Activated T-cell treated with anti-CD3 and anti-CD28 coated beads, Interleukin-2, amount 50 U/mL, for 4 hours (primary cell): ENCODE data around the gene TRERF1. TPM values are rescaled to one million over a fixed set of nuclear protein-coding genes. Genes with fewer than 3 reads are reported as not detected.
"Not testable (repeated sequence)": the region's sequence is repeated elsewhere in the genome, so short reads cannot be mapped to it uniquely, and the experiment has no call there.

ENCODE experiments used
- ATAC-seq, 2 donors: fragments of 200-7000 bp; cut with Tn5 transposase; one replicate each; pipeline ENCODE4 v1.10.0; 2021
- DNase-seq: peaks from one replicate; pipeline ENCODE4 v3.0.0-alpha.2; 2020
- H3K27me3 Mint-ChIP-seq: one replicate; pipeline ENCODE4 v1.8.0; 2021; ENCODE audit warnings: low read depth, mixed read lengths
- H3K36me3 Mint-ChIP-seq: one replicate; pipeline ENCODE4 v1.8.0; 2022; ENCODE audit warnings: mixed read lengths; ENCODE audit not compliant: insufficient read depth
- H3K4me1 Mint-ChIP-seq: one replicate; pipeline ENCODE4 v1.8.0; 2021; ENCODE audit warnings: low read depth, mixed read lengths
- H3K4me3 Mint-ChIP-seq: one replicate; pipeline ENCODE4 v1.8.0; 2021; ENCODE audit warnings: mild to moderate bottlenecking, moderate library complexity, mixed read lengths
- H3K9me3 Mint-ChIP-seq: one replicate; pipeline ENCODE4 v1.8.0; 2021; ENCODE audit warnings: mixed read lengths
- total RNA-seq, 3 donors: library from RNA; stranded (reverse); gene quantifications; one replicate each; pipeline ENCODE4 v1.2.1, GENCODE V29; 2021

Gene TRERF1
- total RNA-seq, 3 donors from 2014 or later: 8.9 to 9.4 (median 9.0) TPM

DNA sequence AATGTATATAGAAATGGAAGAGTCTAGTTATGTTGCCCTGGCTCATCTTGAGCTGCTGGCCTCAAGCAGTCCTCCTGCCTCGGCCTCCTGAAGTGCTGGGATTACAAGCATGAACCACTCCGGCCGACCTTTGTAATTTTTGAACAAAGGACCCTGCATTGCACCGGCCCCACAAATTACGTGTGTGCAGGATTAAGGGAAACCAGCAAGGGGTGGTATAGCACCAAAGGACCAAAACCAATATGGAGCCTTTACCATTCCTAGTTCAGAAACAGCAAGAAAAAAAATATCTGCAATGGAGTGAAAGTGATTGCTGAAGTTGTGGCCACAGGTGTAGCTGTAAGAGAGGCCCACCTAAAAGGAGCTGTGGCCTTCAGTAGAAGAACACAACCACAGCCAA lies 8.2 kb upstream of the TRERF1 start:
- ATAC-seq: no peak

DNA sequence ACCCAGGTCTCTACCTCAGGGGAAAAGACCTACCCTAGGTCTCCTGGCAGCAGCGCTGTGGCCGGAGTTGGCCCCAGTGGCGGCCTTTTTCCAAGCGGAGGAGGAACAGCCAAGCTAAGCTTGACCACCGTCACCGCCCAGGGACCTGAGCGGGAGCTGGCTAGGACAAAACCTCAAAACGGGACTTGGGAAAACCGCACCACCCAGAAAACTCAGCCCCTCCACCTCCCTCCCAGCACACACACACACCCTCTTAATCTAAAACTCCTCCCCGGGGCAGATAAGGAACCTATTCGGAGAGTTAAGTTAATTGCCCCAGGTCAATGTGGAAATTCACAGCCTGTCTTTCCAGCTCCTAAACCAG lies 2.7 kb upstream of the TRERF1 start:
- no peaks in the 10 kb centered on the region for H3K9me3 Mint-ChIP-seq
- H3K4me1 Mint-ChIP-seq: peaks cover 18% of the 10 kb centered on the region
- H3K4me3 Mint-ChIP-seq: peak overlapping the region; percentile 88
- no peaks in the 10 kb centered on the region for H3K27me3 Mint-ChIP-seq
- DNase-seq (no peak), ATAC-seq (no peak)
- H3K36me3 Mint-ChIP-seq: no peaks in the 10 kb centered on the region

More for the DNA sequence above, 8.2 kb upstream of the TRERF1 start:
- no peaks in the 10 kb centered on the region for H3K27me3 Mint-ChIP-seq
- no peak overlapping the region for H3K4me3 Mint-ChIP-seq
- DNase-seq: no peak
- H3K9me3 Mint-ChIP-seq: no peaks in the 10 kb centered on the region
- no peaks in the 10 kb centered on the region for H3K36me3 Mint-ChIP-seq
- no peaks in the 10 kb centered on the region for H3K4me1 Mint-ChIP-seq

DNA sequence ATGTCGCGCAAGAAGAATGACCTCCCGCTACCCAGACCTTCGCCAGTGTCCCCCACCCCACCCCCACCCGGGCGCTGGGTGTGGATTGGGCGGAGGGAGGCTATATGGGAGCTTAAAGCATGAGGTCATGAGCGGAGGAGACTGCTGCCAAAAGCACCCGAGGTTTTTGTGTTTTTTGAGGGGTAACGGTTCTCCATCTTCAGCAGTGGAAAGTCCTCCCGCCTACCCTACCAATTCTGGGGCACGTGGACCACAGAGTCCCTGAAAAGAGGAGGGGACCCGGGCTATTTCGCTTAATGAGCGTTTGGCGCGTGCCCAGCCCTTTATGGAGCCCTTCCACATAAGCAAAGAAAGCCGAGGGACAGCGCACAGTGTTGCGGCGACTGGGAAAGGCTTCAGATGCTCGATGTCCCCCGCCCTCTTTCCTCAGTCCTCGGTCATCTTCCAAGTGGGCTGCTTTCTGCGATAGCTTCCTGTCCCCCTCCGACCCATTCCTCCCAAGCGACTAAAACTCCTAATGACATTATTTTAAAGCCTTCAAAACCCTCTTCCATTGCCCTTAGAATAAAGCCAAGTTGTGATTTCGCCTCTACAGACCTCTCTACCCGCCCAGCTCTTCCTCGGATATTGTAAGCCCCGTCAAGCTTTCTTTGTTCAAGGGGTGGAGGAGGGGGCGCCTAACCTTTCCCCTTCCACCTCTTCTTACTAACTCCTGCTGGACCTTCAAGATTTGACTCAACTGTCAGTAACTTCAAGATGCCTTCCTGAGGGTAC lies 2.1 kb upstream of the TRERF1 start:
- no peak for ATAC-seq
- Mint-ChIP-seq H3K36me3 (no peaks in the 10 kb centered on the region), H3K27me3 (no peaks in the 10 kb centered on the region), H3K4me3 (peak overlapping the region; percentile 88), H3K9me3 (no peaks in the 10 kb centered on the region), H3K4me1 (peaks cover 24% of the 10 kb centered on the region)
- DNase-seq: no peak

DNA sequence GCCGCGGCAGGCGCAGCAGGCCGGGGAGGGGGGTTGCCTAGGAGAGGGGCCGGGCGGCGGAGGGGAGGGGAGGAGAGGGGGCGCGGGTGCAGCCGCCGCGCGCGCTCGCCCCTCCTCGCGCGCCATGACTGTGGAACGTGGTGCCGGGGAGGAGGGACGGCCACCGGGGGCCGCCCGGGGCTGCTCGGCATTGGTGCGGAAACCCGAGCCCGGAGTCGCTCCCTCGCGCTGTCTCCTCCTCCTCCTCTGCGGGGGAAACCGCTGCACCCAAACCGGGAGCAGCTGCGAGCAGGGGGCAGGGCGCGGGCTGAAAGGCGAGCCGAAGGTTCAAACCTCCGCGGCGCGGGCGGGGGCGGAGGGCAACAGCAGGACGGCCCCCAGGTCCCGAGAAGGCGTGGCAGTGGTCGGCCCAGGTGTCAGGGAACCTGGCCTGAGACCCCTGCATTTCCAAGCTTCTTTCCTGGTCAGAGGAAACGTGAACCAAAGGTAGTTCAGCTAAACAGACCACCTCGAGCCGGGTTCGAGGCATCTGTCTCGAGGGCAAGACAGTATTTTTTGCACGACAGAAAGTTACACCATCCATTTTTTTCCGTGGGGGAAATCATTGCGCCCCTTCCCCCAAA lies 1.4 kb upstream of the TRERF1 start:
- Mint-ChIP-seq H3K27me3 (no peaks in the 10 kb centered on the region), H3K4me1 (peaks cover 31% of the 10 kb centered on the region), H3K9me3 (no peaks in the 10 kb centered on the region), H3K36me3 (no peaks in the 10 kb centered on the region), H3K4me3 (peak overlapping the region; percentile 88)
- DNase-seq (peak; percentile 69), ATAC-seq (peak; percentile 78 to 81)

DNA sequence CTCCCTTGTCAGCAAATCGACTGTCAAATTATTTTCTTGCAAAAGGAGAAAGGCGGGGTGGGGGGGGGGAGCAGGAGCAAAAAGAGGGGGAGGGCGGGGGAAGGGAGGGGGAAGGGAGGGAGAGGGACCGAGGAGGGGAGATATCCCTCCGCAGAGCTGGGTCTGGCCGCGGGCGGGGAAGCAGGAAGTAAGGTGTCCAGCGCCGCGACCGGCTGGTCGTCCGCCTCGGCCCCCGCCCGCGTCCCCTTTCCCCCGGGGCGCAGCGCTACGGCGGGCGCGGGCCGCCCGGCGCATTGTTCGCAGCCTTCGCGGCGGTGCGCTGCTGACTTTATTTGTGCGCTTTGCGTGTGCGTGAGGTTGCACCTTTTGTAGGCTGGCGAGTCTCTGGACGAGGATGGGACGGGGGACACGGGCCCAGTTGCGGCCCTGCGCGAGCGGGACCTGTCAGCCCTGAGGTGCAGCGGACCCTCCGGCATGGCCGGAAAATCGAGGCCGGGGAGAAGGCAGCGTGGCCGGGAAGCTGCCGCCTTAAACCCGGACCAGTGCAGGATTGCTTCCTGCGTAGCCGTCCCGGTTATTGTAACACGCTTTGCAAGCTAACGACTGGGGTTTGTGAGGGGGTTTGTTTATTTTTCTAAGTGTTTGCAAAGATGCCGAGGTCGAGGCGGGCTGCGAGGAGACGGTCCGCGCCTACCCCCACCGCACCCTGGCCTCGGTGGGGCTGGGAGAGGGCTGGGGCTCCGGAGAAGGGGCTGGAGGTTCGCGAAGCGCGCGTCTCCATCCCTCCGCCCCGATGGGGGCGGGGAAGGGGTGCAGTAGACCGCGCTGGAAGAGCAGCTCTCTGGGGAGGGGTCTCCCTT lies 675 bp upstream of the TRERF1 start:
- Mint-ChIP-seq H3K27me3 (no peaks in the 10 kb centered on the region), H3K4me3 (peak overlapping the region; percentile 95), H3K36me3 (peaks cover under 1% of the 10 kb centered on the region), H3K9me3 (no peaks in the 10 kb centered on the region), H3K4me1 (peaks cover 38% of the 10 kb centered on the region)
- DNase-seq (peak; percentile 20), ATAC-seq (peak; percentile 45 to 53)

DNA sequence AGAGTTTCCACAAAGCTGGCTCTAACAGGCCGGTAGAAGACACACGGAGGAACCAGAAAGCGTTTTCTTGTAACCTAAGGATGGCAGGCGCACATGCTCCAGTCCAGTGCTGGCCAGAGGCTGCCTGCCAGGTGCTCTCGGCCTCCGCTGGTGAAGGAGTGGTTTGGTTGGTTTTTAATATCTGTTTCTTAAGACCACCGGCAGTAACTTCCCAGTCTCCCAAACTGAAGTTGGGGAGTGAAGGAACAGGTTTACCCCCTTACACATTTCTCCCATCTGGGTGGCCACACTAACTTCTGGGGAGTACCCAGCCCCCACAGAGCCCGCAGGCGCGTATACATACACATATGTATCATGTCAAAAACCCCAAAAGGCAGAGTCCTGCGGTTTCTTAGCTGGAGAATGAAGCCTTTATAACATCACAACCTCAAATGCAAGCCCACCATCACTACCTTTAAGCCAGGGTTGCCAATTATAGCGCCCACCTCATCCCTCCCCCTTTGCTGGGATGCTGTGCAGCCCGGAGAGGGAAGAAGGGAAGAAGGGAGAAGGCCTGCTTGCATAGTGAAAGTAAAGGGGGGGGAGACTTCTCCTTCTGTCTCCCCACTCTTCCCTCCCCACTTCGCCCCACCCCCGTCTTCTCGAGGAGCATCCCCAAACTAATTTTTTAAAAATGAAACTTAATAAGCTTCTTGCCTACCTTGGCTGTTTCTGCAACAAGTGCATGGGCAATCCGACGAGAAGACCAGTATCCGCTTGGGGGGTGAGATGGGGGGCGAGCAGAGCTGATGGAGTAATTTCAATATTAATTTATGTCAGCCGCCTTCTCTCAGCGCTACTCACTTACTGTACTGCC lies 1.0 kb downstream of the TRERF1 start:
- ATAC-seq: peak; percentile 30 to 32
- Mint-ChIP-seq H3K9me3 (no peaks in the 10 kb centered on the region), H3K36me3 (peaks cover 3% of the 10 kb centered on the region), H3K27me3 (no peaks in the 10 kb centered on the region), H3K4me3 (peak overlapping the region; percentile 95), H3K4me1 (peaks cover 54% of the 10 kb centered on the region)
- peak; percentile 22 for DNase-seq

DNA sequence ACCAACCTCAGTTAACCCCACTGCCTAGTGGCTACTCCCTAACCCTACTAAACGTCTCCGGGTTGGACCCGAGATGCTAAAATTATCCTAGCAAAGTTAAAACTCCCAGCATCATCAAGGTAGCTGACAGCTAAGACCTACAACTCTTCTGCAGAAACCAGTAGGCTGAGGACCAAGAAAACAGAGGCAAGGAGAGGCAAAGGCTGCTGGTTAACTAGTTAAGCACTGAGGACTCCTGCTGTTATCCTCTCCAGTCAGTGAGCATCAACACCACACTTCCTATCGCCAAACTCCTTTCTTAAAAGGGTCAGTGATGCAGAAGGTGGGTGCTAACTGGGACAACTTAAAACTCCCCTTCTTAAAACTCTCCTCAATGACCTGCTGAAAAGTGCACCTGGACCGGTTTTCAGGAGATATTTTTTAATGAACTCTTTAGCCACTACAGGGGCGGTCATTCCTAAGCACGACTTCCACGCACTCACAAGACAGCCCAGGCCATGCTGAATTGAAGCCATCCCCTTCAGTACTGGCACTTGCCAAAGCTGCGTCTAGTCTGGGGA lies 1.7 kb downstream of the TRERF1 start:
- peaks cover 60% of the 10 kb centered on the region for H3K4me1 Mint-ChIP-seq
- no peak for ATAC-seq
- H3K36me3 Mint-ChIP-seq: peaks cover 5% of the 10 kb centered on the region
- H3K27me3 Mint-ChIP-seq: no peaks in the 10 kb centered on the region
- no peaks in the 10 kb centered on the region for H3K9me3 Mint-ChIP-seq
- H3K4me3 Mint-ChIP-seq: peak overlapping the region; percentile 95
- no peak for DNase-seq

DNA sequence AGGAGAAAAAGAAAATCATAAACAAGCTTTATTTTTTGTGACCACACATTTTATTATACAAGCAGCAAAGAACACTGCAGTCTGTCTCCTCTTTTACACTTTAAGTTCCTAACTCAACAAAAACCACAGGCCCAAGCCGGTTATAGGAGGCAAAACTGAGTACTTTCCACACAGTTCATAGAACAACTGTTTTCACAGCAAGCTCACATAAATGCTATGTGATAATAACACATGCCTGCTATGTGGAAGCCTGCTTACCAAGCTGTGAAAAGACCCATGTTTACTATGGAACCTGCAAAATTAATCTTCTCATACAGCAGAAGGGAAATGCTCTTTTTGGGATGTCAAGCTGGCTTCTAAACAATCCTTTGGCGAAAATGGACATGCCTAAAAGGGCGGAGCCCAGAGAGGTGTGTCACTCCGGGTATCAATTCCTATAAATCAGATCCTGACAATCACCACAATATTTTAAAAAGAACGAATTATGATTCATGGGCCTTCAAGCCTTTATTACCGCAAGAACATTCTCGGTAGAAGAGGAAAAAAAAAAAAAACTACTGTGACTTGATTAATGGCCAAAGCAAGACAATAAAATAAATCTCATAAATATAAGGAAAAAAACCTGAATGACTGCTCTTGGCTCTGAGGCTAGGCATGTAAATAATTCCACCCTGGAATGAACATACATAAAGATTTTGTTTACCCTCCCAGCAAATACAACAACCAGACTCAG lies 2.6 kb downstream of the TRERF1 start:
- H3K4me1 Mint-ChIP-seq: peaks cover 68% of the 10 kb centered on the region
- peaks cover 5% of the 10 kb centered on the region for H3K36me3 Mint-ChIP-seq
- ATAC-seq: no peak

DNA sequence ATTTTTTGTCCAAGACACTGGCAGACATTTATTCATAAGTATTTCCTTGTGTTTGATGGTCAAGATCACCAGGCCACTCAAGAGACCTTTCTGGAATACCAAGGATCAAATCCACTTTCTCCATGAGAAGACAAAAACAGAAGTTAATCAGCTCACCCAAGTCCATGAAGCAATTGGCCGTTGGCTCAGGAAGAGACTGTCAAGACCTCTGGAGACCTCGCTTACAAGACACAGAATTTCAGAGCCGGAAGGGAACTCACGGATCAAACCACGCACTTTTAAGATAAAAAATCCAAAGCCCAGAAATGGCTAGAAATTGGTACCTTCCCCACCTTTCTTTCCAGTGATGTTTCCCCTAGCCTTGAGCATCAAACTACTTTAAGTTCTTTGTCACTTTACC lies 3.3 kb downstream of the TRERF1 start:
- Mint-ChIP-seq H3K9me3 (no peaks in the 10 kb centered on the region), H3K27me3 (no peaks in the 10 kb centered on the region), H3K4me1 (peaks cover 72% of the 10 kb centered on the region), H3K36me3 (peaks cover 5% of the 10 kb centered on the region), H3K4me3 (peak overlapping the region; percentile 95)
- ATAC-seq: no peak
- DNase-seq: no peak

More for the DNA sequence above, 2.6 kb downstream of the TRERF1 start:
- H3K4me3 Mint-ChIP-seq: peak overlapping the region; percentile 95
- no peaks in the 10 kb centered on the region for H3K27me3 Mint-ChIP-seq
- no peak for DNase-seq
- no peaks in the 10 kb centered on the region for H3K9me3 Mint-ChIP-seq

DNA sequence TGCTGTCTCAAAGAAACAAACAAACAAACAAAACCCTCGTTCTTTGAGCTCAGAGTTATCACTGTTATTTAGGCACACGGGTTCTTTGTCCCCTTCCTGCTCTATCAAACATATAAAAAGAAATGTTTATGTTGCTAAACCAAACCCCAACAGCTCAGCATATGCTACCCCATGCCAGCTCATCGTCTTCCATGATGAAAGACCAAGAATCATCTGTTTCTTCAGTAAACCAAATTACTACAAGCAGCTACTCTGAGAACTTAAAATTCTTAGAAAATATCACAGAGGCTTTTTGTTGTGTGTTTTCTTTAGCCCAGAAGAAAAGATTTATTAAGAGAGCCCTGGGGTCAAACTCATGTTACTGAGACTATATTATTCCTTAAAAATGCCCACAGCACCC lies 4.7 kb downstream of the TRERF1 start:
- Mint-ChIP-seq H3K4me1 (peaks cover 78% of the 10 kb centered on the region), H3K27me3 (no peaks in the 10 kb centered on the region), H3K4me3 (peak overlapping the region; percentile 41), H3K9me3 (no peaks in the 10 kb centered on the region), H3K36me3 (peaks cover 5% of the 10 kb centered on the region)
- DNase-seq (no peak), ATAC-seq (no peak)

DNA sequence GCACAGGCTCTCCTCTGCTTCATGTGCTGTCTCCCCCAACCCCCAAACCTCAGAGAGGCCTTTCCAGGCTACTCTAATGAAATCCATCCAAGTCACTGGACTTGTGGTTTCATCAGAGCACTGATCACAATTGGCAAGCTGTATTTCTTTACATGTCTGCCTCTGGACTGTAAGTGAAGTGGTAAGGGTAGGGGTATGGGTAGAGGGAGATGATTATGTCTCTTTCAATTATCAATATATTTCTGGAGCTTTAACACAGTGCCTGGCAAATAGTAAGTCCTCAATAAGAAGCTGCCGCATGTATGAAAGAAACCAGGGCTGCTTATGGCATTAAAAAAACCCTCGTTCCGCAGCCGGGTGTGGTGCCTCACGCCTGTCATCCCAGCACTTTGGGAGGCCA lies 5.4 kb downstream of the TRERF1 start:
- ATAC-seq (no peak), DNase-seq (no peak)
- Mint-ChIP-seq H3K36me3 (peaks cover 5% of the 10 kb centered on the region), H3K4me1 (peaks cover 84% of the 10 kb centered on the region), H3K27me3 (no peaks in the 10 kb centered on the region), H3K9me3 (no peaks in the 10 kb centered on the region), H3K4me3 (no peak overlapping the region)

DNA sequence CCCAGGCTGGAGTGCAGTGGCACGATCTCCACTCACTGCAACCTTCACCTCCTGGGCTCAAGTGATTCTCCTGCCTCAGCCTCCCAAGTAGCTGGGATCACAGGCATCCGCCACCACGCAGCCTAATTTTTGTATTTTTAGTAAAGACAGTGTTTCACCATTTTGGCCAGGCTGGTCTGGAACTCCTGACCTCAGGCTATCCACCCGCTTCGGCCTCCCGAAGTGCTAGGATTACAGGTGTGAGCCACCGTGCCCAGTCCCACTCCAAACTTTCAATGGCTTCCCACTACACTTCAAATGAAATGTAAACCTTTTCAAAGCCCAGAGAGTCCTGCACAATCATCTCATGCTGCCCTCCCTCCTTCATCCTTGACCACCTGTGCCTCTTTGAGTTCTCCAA lies 5.8 kb downstream of the TRERF1 start:
- H3K27me3 Mint-ChIP-seq, DNase-seq, H3K9me3 Mint-ChIP-seq, ATAC-seq, H3K4me3 Mint-ChIP-seq, H3K36me3 Mint-ChIP-seq: not testable (repeated sequence)
- H3K4me1 Mint-ChIP-seq: peaks cover 86% of the 10 kb centered on the region
